ENCODE results near the gene EEF1G.
A peak's percentile ranks its signal among the peaks of the same experiment; 100 is the strongest.
"Not testable (repeated sequence)": the region's sequence is repeated elsewhere in the genome, so short reads cannot be mapped to it uniquely, and the experiment has no call there.

The EEF1G gene

GRCh38 chr11:62577046-62577714 lies 3.5 kb upstream of the EEF1G start:
- no peak for DNase-seq (ENCODE audit: low read depth in 2 of 2)

DNA sequence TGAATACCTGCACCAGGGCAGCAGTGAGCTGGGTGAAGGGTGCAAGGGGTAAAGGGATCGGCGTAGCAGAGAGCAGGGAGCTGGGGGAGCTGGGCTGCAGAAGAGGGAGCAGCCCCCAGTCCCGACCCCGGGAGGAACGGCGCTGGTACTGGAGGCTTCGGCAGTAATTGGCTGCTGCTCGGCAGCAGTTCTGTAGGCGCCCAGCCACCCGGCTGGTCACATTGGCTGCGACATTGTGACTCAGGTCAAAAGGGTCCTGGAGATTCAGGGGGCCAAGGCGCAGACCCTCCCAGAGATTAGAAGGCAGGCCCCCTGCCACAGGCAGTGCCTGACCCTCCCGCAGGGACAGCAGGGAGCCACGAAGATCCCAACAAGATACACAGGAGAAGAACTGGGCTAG lies 2.1 kb upstream of the EEF1G start:
- no peak for DNase-seq (ENCODE audit: low read depth in 2 of 2)

- no peak for DNase-seq (ENCODE audit: low read depth in 2 of 2)
Measured at GRCh38 chr11:62575156-62575555, 1.5 kb upstream of the EEF1G start.

GRCh38 chr11:62574363-62575071 lies 826 bp upstream of the EEF1G start:
- no peak for DNase-seq (ENCODE audit: low read depth in 2 of 2)

- DNase-seq (ENCODE audit: low read depth in 2 of 2): peak in 1 of 2 donors; percentile 3
Measured at GRCh38 chr11:62573006-62573591, 592 bp downstream of the EEF1G start.

- DNase-seq (ENCODE audit: low read depth in 2 of 2): no peak
Measured at GRCh38 chr11:62572431-62572830, 1.3 kb downstream of the EEF1G start.

DNA sequence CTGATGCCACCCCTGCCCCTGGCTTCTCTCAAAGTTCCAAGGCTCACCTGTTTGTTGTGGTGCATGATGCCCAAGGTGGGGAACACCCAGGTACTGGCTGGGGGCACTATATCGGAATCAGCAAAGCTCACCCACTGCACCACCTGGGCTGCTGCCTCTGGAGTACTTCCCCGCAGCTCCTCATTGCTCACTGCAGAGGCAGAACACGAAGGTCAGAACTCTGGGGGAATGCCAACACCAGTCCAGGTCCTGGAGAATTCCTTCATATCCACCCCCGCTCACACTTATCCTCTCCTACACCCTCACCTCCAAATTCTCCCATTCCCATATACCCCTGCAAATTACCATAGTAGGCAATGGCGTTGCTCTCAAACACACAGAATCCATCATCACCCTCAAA lies 2.2 kb downstream of the EEF1G start:
- DNase-seq (ENCODE audit: low read depth in 2 of 2): not testable (repeated sequence)

DNA sequence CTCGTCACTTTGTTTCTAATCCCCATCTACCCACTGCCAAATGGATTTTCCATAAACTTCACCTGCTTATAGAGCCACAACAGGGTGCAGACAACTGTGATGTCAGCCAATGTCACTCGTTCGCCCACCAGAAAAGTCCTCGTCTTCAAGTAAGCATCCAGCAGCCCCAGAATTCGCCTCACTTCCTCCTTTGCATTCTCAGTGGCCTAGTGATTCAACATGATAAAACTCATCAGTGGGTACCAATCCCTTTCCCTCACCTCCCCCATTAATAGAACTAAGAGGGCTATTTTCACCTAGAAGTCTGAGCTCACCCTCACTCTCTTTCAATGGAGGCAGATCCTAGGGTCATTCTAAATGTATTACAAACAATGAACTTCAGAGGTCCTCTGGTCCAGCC lies 2.8 kb downstream of the EEF1G start:
- DNase-seq (ENCODE audit: low read depth in 2 of 2): not testable (repeated sequence)

DNA sequence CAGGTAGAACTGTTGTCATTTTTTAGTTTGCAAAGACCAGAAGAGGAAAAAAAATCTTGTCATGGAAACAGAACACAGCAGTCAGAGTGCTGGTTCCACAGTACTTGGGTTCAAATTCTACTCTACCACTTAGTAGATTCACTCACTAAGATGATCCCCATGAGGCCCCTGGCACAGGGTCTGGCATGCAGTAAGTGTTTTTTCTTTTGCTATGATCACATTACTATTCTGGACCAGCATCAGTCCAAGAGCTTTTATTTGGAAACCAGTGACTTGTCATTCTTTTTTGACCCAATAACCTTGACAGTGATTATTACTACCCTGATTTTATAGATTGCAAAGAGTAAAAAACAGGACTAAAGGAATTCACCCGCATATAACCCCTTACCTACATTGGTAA lies 4.1 kb downstream of the EEF1G start:
- DNase-seq (ENCODE audit: low read depth in 2 of 2): no peak

GRCh38 chr11:62567018-62567633 lies 6.6 kb downstream of the EEF1G start:
- no peak for DNase-seq (ENCODE audit: low read depth in 2 of 2)

GRCh38 chr11:62566247-62566646 lies 7.4 kb downstream of the EEF1G start:
- no peak for DNase-seq (ENCODE audit: low read depth in 2 of 2)

DNA sequence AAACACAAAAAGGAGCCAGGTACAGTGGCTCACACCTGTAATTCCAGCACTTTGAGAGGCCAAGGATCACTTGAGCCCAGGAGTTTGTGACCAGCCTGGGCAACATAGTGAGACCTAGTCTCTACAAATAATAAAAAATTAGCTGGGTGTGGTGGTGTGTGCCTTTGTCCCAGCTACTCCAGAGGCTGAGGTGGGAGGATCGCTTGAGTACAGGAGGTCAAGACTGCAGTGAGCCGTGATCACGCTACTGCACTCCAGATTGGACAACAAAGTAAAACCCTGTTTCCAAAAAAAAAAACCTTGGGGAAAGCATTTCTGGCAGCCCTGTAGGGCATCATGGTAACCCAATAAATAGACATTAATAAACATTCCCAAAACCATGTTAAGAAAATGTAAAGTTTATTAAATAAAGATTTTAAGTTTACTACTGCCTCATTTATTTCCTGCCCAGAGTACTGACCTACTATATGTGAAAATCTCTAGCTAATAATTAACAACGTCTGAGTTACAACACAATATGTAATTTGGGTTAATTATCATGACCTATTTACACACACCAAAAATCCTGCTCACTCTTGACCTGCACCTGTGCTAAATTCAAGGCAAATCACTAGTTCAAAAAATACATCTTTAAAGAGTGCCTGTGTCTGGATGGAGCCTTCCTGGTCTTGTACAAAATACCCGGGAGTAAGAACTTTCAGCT lies 8.4 kb downstream of the EEF1G start:
- DNase-seq (ENCODE audit: low read depth in 2 of 2): no peak

DNA sequence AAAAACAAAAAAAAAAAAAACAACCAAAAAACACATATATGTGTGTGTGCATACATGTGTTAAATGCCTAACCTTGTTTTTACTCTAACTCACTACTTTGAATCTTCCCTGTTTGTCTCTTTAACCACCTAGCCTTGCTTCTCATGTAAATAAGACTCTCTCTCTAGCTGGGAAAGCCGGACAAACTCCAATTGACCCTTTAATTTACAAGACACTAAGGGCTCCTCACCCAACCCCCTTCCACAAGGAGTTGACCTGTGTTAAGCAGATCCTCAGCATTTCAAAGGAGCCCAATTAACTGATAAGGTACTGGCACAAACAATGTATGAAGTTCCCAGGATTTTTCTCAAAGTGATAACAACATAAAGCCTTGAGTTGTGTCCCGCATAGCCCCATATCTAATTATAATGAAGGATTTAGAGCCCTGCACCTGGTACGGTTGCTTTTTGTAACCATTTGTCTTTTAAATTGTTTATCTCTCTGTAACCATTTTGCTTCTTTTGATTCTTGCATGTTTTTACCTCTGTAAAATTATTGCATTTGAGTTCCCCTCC lies 11.9 kb downstream of the EEF1G start:
- not testable (repeated sequence) for DNase-seq (ENCODE audit: low read depth in 2 of 2)

- DNase-seq (ENCODE audit: low read depth in 2 of 2): peak; percentile 70 to 78
Measured at GRCh38 chr11:62560566-62561103, 13.1 kb downstream of the EEF1G start.

GRCh38 chr11:62559626-62560025 lies 14.1 kb downstream of the EEF1G start:
- not testable (repeated sequence) for DNase-seq (ENCODE audit: low read depth in 2 of 2)

DNA sequence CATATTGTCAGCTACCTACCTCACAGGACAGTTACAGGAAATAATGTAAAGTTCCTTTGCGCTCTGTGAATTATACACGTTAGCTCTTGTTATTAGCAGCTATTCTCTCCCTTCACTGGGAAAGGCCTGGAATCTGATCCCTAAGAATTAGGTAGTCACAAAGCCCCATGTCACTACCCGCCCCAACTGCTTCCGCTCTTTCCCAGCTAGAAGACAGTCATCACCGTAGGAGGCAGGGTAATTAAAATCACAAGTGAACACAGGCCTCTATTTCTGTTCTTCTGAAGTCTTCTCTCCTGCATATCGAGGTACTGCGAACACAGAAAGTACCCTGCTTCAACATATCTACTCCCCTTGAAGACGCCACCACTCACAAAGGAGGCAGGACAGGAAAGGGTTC lies 14.5 kb downstream of the EEF1G start:
- no peak for DNase-seq (ENCODE audit: low read depth in 2 of 2)

- DNase-seq (ENCODE audit: low read depth in 2 of 2): no peak
Measured at GRCh38 chr11:62558669-62559068, 15.0 kb downstream of the EEF1G start.

GRCh38 chr11:62556875-62557631 lies 16.6 kb downstream of the EEF1G start:
- no peak for DNase-seq (ENCODE audit: low read depth in 2 of 2)

DNA sequence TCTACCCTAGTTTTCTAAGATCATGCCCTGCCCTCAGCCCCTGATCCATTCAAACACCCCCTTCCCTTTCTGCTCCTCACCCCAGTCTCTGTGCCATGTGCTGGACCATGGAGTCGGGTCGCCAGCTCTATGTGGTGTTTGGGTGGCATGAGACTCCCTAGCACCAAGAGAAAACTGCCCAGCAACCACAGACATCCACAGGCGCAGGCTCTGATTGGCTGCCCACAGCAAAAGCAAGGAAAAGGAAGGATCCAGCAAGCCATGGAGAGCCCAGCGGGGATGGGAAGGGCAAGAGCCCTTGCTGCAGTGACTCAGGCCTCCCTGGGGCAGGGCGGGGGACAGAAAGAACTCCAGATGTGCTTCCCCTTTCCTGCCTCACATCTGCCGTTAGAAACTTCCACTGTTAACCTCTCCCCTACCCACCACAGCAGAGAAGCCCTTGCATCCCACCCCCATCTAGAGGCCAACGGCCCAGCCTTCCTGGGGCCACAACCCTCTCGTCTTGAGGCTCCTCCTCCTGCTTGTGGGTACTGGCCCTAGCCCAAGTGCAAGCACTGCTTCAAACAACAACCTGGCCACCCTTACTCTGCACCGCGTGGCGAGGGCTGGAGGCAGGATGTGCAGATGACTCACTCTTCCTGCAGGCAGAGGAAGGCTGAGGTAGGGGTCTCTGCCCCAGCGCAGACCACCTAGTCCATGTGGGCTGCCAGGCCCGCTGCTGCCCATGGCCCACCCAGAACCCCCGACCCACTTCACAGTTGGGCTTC lies 17.4 kb downstream of the EEF1G start:
- peak; percentile 69 to 74 for DNase-seq (ENCODE audit: low read depth in 2 of 2)
